GM18951 (cell line): ENCODE data around the gene MAP3K2.

Experiments
- POLR2A ChIP-seq: IDR thresholded peaks from 4 replicates; pipeline ENCODE4 v1.6.1; 2011; ENCODE audit warnings: mild to moderate bottlenecking; ENCODE audit not compliant: insufficient read length, insufficient read depth; ENCODE audit errors: extremely low read depth
- in situ Hi-C: fragments of 300-500 bp; cut with MboI; formaldehyde crosslinking; loops from one replicate; pipeline ENCODE4 v1.12.0; 2022; ENCODE audit warnings: low sequenced_read_pairs, mixed read lengths, inconsistent platforms; ENCODE audit not compliant: unreplicated experiment

Gene MAP3K2, protein sequence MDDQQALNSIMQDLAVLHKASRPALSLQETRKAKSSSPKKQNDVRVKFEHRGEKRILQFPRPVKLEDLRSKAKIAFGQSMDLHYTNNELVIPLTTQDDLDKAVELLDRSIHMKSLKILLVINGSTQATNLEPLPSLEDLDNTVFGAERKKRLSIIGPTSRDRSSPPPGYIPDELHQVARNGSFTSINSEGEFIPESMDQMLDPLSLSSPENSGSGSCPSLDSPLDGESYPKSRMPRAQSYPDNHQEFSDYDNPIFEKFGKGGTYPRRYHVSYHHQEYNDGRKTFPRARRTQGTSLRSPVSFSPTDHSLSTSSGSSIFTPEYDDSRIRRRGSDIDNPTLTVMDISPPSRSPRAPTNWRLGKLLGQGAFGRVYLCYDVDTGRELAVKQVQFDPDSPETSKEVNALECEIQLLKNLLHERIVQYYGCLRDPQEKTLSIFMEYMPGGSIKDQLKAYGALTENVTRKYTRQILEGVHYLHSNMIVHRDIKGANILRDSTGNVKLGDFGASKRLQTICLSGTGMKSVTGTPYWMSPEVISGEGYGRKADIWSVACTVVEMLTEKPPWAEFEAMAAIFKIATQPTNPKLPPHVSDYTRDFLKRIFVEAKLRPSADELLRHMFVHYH

DNA sequence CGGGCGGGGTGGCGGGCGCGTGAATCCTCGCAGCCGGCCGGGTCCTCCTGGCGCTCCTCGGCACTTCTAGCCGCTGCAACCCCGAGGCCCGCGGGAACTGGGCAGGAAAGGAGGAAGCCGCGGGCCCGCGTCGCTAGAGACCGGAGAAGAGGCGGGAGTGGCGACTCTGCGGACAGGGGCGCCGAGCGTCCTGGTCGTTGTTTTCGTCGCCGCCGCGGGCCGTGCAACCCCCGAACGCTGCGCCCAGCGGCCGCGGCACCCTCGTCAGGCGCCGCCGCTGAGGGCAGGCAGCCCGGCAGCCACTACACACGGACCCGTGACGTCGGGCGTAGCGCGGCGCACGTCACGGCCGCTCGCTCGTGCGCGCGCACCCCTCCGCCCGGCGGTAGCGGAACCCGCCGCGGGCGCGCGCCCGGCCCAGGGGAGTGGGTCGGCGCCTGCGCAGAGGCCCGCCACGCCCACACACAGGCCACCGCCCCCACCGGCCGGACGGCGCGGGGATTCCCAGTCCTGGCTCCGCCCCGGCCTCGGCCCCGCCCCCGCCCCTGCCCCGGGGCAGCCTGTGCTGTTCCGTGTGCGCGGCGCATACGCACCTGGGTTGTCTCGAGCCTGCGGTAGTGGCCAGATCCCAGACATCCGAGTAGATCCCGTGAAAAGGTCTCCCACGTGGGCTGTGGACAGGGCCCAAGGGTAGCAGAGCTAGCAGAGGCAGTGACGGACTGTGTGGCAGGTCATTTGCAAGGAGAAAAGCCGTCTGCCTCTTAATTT, at the start of gene MAP3K2:
Gene MAP3K2 (minus strand): TSS at position 321 of the 768 bp plus-strand sequence. CDS start 44,846 bp downstream, outside the sequence.
- TF ChIP-seq POLR2A: peak; percentile 87
- in situ Hi-C loops: no loop called here

DNA sequence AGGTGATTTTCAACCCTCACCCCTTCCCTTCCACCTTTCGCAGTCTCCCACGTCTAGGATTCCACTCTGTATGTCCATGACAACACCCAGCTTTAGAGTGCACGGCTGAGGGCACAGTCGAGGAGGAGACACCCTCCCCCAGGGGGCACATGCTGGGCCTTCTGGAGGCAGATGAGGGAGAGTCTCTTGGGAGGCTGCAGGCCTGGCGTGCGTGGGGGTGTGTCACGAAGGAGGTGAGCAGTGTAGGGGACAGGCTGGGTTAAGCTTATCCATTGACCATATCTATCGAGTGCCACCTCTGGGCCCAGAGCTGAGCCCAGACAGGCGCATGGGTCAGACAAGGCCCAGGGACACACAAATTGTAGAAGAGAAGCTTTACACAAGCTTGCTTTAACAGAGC, 49.3 kb upstream of the MAP3K2 start:
- TF ChIP-seq POLR2A: no peak
- in situ Hi-C loops: no loop called here

DNA sequence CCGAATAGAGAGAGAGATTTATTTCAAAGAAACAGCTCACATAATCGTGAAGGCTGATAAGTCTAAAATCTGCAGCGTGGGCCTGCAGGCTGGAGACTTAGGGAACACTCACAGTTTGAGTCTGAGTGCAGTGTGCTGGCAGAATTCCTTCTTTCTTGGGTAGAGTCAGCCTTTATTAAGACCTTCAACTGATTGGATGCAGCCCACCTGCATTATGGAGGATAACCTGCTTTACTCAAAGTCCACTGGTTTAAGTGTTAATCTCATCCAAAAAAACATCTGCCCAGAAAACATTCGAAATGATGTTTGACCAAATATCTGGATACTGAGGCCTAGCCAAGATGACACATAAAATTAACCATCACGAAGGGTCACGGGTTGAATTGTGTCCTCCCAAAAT, 46.7 kb upstream of the MAP3K2 start:
- in situ Hi-C loops: no loop called here
- TF ChIP-seq POLR2A: no peak

DNA sequence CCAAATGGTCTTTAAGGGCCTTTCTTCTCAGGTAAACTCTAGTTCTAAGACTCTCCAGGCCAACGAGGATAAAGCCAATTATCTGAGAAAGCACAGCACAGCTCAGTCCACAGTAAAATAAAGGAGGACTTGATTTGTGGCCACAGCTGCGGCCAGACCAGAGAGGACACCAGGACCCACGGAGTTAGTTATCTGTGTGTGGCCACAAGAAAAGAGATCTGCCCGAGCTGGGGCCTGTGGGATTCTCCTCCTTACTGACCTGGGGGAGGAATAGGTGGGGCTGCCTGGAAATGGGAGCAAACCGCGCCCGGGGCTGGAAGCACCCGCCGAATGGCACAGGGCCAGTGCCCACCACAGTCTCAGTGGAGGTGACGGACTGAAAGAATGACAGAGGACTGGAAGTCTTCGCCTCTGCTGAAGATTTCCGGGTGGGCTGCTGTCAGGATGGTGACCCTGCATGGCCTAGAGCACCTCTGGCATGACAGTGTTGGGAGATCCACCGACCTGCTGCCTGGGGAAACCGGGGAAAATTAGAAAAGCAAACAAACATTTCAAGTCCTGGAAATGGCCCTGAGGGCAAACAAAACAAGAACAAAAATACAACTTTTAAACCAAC, 43.7 kb upstream of the MAP3K2 start:
- no peak for TF ChIP-seq POLR2A

DNA sequence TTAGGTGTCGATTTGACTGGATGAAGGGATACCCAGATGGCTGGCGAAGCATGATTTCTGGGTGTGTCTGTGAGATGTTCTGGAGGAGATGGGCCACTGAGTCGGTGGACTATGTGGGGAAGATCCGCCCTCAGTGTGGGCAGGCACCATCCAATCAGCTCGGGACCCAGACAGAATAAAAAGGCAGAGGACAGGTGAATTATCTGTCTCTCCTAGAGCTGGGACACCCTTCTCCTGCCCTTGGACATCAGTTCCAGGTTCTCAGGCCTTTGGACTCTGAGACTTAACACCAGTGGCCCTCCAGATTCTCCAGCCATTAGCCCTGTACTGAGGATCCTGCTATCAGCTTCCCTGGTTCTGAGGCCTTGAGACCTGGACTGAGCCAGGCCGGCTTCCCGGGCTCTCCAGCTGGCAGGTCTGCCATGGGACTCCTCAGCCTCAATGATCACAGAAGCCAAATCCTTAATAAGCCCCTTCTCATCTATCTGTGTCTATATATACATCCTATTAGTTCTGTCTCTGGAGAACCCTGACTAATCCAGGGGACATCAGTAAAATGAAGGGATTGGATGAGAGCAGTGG, 42.2 kb upstream of the MAP3K2 start:
- TF ChIP-seq POLR2A: no peak
- in situ Hi-C loops: no loop called here

More for the DNA sequence above, 43.7 kb upstream of the MAP3K2 start:
- in situ Hi-C loops: no loop called here

DNA sequence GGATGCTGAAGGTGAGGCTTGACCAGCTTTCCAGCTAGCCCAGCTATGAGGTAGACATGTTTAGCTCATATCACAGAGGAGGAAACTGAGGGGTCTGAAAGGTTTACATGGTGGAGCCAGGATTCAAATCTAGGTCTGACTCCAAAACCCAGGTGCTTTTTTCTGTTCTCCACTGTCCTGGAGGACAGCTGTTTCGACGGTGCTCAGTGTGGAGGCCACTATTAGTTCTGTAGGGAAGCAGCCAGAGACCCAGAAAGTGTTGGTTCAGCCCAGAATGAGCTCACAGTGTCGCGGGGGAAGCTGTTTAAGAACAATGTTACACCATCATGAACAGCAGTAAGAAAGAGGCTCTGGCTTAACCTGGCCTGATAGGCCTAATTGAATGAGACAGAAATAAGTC, 41.5 kb upstream of the MAP3K2 start:
- TF ChIP-seq POLR2A: no peak
- in situ Hi-C loops: no loop called here

DNA sequence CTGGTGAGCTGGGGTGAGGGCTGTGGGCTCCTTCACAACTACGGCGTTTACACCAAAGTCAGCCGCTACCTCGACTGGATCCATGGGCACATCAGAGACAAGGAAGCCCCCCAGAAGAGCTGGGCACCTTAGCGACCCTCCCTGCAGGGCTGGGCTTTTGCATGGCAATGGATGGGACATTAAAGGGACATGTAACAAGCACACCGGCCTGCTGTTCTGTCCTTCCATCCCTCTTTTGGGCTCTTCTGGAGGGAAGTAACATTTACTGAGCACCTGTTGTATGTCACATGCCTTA, 41.0 kb upstream of the MAP3K2 start:
- TF ChIP-seq POLR2A: no peak
- in situ Hi-C loops: no loop called here

DNA sequence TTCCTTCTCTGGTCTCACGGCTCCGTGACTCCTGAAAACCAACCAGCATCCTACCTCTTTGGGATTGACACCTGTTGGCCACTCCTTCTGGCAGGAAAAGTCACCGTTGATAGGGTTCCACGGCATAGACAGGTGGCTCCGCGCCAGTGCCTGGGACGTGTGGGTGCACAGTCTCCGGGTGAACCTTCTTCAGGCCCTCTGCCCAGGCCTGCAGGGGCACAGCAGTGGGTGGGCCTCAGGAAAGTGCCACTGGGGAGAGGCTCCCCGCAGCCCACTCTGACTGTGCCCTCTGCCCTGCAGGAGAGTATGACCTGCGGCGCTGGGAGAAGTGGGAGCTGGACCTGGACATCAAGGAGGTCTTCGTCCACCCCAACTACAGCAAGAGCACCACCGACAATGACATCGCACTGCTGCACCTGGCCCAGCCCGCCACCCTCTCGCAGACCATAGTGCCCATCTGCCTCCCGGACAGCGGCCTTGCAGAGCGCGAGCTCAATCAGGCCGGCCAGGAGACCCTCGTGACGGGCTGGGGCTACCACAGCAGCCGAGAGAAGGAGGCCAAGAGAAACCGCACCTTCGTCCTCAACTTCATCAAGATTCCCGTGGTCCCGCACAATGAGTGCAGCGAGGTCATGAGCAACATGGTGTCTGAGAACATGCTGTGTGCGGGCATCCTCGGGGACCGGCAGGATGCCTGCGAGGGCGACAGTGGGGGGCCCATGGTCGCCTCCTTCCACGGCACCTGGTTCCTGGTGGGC, 40.5 kb upstream of the MAP3K2 start:
- in situ Hi-C loops: no loop called here
- TF ChIP-seq POLR2A: no peak

DNA sequence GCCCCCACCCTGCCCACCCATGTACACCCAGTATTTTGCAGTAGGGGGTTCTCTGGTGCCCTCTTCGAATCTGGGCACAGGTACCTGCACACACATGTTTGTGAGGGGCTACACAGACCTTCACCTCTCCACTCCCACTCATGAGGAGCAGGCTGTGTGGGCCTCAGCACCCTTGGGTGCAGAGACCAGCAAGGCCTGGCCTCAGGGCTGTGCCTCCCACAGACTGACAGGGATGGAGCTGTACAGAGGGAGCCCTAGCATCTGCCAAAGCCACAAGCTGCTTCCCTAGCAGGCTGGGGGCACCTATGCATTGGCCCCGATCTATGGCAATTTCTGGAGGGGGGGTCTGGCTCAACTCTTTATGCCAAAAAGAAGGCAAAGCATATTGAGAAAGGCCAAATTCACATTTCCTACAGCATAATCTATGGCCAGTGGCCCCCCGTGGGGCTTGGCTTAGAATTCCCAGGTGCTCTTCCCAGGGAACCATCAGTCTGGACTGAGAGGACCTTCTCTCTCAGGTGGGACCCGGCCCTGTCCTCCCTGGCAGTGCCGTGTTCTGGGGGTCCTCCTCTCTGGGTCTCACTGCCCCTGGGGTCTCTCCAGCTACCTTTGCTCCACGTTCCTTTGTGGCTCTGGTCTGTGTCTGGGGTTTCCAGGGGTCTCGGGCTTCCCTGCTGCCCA, 39.7 kb upstream of the MAP3K2 start:
- TF ChIP-seq POLR2A: no peak
- in situ Hi-C loops: no loop called here

DNA sequence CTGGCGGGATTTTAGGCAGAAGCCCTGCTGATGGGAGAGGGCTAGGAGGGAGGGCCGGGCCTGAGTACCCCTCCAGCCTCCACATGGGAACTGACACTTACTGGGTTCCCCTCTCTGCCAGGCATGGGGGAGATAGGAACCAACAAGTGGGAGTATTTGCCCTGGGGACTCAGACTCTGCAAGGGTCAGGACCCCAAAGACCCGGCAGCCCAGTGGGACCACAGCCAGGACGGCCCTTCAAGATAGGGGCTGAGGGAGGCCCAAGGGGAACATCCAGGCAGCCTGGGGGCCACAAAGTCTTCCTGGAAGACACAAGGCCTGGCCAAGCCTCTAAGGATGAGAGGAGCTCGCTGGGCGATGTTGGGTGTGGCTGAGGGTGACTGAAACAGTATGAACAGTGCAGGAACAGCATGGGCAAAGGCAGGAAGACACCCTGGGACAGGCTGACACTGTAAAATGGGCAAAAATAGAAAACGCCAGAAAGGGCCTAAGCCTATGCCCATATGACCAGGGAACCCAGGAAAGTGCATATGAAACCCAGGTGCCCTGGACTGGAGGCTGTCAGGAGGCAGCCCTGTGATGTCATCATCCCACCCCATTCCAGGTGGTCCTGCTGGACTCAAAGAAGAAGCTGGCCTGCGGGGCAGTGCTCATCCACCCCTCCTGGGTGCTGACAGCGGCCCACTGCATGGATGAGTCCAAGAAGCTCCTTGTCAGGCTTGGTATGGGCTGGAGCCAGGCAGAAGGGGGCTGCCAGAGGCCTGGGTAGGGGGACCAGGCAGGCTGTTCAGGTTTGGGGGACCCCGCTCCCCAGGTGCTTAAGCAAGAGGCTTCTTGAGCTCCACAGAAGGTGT, 39.0 kb upstream of the MAP3K2 start:
- in situ Hi-C loops: no loop called here
- no peak for TF ChIP-seq POLR2A

DNA sequence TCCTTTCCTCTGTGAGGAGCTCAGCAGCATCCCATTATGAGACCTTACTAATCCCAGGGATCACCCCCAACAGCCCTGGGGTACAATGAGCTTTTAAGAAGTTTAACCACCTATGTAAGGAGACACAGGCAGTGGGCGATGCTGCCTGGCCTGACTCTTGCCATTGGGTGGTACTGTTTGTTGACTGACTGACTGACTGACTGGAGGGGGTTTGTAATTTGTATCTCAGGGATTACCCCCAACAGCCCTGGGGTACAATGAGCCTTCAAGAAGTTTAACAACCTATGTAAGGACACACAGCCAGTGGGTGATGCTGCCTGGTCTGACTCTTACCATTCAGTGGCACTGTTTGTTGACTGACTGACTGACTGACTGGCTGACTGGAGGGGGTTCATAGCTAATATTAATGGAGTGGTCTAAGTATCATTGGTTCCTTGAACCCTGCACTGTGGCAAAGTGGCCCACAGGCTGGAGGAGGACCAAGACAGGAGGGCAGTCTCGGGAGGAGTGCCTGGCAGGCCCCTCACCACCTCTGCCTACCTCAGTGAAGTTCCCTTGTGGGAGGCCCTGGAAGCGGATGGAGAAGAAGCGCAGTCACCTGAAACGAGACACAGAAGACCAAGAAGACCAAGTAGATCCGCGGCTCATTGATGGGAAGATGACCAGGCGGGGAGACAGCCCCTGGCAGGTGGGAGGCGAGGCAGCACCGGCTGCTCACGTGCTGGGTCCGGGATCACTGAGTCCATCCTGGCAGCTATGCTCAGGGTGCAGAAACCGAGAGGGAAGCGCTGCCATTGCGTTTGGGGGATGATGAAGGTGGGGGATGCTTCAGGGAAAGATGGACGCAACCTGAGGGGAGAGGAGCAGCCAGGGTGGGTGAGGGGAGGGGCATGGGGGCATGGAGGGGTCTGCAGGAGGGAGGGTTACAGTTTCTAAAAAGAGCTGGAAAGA, 38.0 kb upstream of the MAP3K2 start:
- TF ChIP-seq POLR2A: no peak
- in situ Hi-C loops: no loop called here
